IPS DF 4.7 (cell line): ENCODE results near the gene GRM5.
"Not testable (repeated sequence)": the region's sequence is repeated elsewhere in the genome, so short reads cannot be mapped to it uniquely, and the experiment has no call there.

Experiments used
- DNase-seq: peaks from one replicate; pipeline ENCODE4 v3.0.0-alpha.2; 2013; ENCODE audit warnings: low spot score; ENCODE audit errors: extremely low read depth

The GRM5 gene

DNA sequence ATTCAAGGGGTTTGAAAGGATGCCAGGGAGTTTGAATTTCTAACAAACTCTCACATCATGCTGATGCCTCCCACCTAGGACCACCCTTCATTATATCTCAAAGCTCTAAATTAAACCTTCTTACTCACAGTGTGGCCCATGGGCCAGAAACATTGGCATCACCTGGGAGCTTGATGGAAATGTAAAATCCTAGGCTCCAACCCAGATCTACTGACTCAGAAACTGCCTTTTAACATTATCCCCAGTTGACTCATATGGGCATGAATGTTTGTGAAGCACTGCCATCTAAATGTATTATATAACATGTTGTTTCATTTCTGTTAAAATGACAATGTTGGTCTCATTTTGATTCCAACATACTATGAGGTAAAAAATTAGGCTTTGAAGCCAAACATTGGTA is 90.3 kb downstream of the GRM5 start:
- not testable (repeated sequence) for DNase-seq

DNA sequence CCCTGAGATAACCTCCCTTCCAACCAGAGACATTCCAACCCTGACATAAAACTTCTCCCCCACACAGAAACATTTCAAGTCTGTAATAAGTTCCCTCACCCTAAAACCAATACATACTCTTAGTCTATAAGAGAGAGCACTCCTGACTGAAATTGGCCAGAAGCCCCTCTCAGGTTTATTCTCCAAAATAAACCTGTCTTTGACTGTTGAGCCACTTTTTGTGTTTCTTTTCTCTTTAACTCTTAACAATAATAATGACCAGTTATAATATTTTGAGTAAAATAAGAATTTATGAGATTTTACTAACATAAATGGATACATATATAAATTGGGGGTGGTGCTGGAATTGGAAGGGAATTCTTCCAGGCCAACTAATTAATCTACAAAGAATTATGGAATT is 93.6 kb downstream of the GRM5 start:
- no peak for DNase-seq

DNA sequence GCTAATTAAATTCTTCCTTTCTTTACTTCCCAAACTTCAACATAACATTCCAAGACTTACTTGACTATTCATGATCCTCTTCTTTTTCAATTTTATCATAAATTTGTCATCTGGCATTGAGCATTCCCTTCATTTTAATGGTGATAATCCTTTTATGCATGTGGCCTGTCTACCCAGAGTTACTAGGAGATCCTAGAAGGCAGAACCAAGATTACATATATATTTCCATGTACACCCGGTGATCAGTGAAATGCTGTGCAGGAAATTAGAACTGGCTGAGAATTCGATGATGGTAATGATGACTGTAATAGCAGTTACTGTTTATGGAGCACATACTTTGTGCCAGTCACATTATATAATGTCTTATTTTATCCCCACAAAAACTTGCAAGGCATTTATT is 104.2 kb downstream of the GRM5 start:
- not testable (repeated sequence) for DNase-seq

DNA sequence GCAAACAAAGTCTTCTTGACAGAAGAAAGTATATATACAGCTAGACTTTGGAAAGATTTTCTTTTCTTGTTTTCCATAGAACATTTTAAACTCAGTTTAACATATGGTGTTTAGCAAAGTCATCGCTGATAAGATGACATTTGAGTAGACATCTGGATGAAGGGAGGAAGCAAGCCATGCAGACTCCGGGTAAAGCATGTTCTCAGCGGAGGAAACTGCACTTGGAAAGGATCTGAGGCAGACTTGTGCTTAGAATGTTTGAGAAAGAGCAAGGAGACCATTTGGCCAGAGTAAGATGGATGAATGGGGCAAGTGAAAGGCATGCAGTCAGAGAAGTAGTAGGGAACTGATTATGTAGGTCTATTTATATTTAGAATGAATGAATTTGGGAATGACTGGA is 105.9 kb downstream of the GRM5 start:
- DNase-seq: not testable (repeated sequence)

DNA sequence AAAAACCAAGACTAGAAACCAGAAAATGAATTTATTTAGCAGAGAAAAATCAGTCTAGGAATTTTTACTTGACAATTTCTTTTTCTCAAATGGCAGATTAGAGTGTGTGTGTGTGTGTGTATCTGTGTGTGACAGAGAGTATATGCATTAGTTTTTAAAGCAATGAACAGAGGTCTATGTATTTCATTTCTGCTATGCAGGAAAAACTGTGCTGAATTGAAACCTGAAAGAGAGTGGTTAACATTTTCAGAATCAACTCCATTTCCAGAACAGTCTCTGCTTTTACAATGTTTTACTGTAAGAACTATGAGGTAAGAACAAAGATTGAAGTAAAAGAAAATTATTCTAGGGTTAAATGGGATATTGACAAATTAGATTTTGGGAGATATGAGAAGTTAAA is 114.8 kb downstream of the GRM5 start:
- no peak for DNase-seq

DNA sequence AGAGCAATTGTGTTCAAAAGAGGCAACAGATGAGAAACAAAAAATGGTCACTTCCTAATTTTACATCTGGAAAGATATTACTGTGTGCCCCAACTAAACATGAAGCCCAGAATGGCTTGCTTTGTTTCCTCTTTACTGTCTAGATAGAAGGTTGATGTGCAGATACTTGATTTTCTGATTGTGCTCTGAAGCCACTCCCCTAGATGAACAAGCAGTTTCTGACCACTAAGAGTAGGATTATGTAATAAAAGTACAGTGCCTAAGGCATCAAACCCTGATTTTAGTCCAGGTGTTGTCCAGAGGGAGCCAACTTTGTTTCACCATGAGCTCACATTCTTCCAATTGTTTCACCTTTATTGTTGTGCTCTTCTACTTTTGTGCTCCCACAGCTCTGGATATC is 116.9 kb downstream of the GRM5 start:
- DNase-seq: not testable (repeated sequence)

DNA sequence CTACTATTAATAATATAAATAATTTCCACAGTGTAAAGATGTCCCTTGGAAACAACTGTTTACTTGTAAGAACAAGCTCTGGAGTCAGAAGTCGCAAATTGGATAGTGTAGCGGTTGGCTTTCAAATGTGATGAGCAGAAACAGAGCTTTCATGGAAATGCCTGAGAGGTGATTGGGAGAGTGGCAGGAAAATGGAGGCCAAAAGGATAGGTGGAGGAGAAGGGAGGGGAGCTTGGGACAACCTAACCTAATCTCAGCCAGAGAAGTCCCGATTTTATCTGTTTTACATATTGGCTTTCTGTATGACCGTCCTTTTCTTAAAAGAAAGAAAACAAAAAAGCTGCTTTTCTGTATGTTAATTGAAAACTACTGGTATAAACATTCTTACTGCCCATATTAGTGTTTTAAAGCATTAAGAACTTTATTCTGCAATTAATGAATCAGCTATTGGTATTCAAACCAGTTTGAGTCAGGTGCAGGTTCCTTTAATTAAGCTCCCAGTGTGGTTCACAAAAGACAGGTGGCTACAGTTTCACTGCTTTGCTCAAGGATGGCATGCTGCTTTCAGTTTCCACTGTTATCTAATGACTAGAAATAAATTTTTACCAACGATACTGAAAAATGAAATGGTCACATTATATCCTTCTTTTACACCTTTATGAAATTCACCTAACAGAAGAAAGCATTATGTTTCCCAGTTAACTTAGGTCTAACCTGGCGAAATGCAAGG is 117.8 kb downstream of the GRM5 start:
- DNase-seq: not testable (repeated sequence)

DNA sequence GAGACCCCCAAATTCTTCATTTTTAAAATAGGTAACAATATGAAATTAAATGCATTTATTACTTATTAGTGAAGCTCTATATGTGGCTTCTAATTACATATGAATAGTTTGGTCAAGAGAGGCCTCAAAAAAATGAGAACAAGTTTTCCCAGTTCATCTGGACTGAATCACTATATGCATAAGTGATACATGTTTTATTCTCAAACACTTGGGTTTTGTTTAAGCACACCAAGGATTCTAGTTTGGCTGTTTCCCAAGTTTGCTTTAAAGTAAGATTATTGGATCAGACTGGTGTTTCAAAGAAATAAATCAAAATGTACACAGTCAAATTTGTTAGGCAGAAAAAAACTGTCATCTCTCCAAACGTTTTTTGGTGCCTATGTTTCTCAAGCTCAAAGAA is 136.1 kb downstream of the GRM5 start:
- DNase-seq: not testable (repeated sequence)

DNA sequence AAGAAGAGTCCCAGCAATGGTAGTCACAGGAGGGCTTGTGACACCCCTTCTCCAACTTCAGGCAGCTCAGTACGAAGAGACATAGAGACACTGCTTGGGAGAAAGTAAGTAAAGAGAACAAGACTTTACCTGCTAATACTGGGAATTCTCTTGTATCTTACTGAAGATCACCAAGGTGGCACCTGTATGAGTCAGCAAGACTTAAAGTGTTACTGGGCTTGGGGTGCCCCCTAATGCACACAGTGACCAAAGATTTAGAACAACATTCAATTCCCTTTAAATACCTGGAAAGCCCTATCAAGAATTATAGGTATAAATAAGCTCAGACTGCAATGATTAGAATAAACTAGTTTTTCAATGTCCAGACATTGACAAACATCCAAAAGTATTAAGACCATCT is 148.7 kb downstream of the GRM5 start:
- DNase-seq: not testable (repeated sequence)

DNA sequence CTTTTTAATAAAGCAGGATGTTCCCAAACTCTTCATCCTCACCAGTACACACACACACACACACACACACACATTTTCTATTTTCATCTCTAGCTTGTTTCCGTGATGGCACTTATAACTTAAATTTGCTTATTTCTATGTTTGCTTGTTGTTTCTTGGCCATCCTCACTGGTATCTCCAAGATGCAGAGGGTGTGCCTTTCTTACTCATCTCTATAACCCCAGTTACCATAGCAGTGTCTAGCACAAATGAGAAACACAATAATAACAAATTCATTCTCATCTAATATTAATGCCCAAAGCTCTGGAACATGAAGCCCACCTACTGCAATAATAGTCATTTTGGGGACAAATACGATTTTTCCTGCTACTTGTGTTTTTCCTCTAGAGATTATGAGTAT is 156.3 kb downstream of the GRM5 start:
- no peak for DNase-seq

DNA sequence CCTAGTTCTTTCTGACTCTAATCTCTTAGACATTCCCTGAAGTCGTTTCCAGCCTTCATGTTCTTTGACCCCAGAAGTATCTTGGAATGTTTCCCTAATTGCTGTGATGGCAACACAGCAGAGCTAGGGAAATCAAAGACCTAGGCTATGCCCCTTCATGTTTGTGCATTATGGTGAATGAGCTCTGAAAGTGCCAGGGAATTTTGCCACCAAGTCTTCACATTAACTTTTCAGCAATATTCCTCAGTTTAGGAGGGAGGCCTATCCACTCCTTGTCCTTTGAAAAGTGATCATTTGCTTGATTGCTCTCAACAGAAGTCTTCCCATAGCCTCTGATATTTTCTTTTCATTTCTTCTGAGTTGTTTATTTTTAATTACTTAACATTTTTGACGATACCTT is 164.3 kb downstream of the GRM5 start:
- DNase-seq: not testable (repeated sequence)

DNA sequence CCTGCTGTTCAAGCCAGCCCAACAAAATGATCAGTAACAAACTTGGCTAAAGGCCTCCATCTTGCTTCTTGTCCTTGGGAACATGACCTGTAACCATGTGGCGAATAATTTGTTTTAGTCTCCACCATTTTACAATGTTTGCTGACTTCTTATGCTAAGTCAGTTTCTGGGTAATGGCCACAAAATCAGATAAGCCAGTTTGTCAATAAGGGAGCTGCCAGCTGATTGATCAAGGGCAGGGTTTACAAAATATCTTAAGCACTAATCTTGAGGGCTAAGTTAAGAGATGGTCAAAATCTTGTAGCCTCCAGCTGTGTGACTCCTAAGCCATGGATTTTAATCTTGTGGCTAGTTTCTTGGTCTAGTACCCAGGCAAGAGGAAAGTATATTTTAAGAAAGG is 176.9 kb downstream of the GRM5 start:
- not testable (repeated sequence) for DNase-seq

DNA sequence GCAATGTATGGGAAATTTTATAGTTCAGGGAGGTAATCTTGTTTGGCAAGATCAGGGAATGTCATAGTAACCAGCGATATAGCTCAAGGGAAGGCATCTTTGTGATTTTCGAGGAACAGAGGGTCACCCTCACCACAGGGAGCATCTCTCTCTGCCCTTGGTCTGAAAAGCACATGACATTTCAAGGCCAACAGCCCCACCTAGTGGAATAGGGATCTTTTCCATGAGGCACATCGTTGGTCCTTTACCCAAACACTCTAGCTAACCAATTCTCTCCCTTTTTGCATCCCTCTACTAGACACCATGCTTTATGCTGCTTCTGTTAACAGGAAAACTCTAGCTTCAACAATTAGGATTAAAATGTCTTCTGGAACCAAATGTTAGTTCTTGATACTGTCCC is 179.0 kb downstream of the GRM5 start:
- DNase-seq: peak; percentile 58

DNA sequence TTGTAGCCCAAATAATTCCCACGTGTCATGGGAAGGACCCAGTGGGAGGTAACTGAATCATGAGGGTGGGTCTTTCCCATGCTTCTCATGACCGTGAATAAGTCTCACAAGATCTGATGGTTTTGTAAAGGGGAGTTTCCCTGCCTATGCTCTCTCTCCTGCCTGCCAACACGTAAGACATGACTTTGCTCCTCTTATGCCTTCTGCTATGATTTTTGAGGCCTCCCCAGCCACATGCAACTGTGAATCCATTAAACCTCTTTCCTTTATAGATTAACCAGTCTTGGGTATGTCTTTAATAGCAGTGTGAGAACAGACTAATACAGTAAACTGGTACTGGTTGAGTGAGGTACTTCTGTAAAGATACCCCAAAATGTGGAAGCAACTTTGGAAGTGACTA is 183.0 kb downstream of the GRM5 start:
- DNase-seq: not testable (repeated sequence)

DNA sequence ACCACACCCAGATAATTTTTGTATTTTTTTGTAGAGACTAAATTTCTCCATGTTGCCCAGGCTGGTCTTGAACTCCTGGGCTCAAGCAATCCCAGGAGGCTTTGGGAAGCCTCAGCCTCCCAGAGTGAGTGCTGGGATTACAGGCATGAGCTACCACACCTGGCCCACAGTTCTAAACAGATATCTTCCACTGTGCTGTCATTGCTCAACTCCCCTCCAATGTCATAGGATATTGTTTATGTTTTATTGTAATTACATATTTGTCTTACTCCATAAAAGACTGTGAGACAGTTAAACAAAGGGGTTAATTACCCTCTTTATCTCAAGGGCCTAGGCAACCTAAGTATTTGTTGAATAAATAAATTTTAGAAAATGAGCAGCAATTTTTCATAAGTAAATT is 204.2 kb downstream of the GRM5 start:
- DNase-seq: no peak

DNA sequence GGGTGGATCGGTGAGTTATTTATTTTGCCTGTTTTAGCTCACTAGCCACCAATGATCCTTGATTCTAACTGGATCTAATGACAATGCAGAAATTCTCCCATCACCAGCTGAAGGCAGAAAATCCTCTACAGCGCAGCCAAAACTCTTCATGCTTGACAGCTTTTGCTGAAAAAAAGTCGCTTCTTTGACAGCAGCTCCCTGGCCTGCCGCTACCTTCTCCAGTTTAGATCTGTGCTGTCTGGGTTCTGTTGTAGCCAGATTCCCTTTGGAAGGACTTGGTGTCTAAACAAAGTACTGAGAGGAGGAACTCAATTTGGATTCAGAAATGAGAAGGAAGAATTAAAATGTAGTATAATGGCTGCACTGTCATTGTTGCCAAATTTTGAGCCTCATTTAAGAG is 205.4 kb downstream of the GRM5 start:
- not testable (repeated sequence) for DNase-seq

DNA sequence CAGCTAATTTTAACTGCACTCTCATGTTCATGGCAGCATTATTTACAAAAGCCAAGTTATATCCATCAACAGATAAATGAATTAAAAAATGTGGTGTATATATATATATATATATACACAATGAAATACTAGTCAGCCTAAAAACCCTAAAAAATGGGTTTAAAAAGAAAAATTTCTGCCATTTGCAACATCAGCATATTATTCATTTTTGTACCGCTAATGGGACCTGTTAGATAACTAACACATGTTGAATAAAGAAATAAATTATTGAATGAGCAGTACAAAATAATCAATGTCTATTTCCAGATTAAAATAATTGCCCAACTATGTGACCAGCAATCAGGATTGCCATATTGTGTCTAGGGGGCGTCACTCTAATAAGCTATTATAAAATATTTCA is 211.8 kb downstream of the GRM5 start:
- DNase-seq: not testable (repeated sequence)

DNA sequence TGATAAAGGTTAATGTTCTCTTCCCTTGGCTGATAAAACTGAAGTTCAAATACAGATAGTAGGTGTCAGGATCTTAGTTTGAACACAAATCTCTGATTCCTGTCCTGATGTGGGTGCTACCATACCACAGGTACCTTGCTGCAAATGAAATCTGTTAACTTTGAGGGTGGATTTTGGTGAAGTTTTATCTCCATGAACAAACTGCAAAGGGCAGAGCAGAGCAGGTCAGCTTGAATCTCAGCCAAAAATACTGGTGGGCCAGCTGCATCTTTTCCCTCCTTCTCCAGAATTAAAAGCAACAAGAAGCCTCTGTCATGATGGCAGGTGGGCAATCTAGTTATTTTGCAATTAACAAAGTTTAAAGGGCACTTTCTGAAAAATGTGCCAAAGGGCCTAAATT is 214.2 kb downstream of the GRM5 start:
- not testable (repeated sequence) for DNase-seq

DNA sequence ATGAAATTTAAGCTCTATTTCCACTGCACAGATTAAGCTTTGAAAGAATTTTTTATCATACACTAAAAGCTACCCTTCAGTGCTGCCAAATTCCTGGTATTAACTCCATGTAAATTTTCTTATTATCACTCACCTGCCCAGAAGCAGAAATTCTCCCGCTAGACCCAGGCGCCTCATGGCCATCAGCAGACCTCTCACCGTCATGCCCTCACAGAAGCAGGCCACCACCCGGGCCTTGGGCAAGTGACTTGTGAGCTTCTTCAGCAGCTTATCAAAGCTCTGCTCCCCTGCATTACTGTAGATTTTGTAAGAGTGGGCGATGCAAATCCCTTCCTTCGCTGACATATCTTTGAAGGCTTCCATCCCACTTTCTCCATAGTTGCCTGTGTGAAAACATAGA is 216.0 kb downstream of the GRM5 start:
- not testable (repeated sequence) for DNase-seq

DNA sequence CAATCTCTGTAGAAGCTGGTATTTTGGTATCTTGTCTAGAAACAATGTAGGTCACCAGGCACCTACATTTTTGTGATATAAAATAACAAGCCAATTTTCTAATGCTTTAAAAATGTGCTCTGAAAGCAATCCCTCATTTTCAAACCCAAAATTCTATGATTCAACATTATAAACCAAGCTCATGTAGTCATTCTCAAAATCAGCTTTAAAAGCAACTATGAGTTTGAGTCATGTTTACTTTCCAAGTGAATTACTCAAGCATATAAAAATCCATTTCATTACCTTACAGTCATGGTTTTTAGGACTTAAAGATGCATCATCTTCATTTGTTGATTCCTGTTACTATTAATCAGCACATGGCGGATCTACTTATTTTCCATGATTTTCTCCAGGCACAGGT is 216.4 kb downstream of the GRM5 start:
- DNase-seq: no peak

DNA sequence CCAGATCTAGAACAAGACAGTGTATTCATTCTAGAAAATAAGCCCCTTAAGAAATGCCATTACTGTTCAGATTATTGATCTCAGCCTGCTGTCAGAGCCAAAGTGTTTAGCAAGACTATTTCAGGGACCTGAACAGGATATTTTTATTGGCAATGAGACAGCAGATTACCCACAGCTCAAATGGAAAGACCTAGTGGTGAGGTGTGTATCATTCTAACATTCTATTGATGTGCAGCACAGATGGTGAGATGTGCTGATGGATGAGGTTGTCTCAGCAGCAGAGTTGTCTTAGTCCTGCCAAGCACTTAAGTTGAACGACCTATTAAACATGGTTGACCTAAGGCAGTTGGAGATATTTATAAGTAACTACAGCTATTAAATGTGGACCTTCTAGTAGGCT is 219.5 kb downstream of the GRM5 start:
- not testable (repeated sequence) for DNase-seq

DNA sequence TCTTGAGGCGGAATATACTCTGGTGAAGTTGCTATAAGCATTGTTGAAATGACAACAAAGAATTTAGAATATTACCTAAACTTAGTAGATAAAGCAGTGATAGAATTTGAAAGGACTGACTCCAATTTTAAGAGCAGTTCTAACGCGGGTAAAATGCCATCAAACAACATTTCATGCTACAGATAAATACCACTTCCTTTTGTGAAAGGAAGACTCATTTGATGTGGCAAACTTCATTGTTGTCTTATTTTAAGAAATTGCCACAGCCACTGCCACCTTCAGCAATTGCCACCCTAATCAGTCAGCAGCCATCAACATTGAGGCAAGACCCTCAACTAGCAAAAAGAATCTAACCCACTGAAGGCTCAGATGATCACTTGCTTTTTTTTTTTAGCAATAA is 220.8 kb downstream of the GRM5 start:
- DNase-seq: not testable (repeated sequence)

DNA sequence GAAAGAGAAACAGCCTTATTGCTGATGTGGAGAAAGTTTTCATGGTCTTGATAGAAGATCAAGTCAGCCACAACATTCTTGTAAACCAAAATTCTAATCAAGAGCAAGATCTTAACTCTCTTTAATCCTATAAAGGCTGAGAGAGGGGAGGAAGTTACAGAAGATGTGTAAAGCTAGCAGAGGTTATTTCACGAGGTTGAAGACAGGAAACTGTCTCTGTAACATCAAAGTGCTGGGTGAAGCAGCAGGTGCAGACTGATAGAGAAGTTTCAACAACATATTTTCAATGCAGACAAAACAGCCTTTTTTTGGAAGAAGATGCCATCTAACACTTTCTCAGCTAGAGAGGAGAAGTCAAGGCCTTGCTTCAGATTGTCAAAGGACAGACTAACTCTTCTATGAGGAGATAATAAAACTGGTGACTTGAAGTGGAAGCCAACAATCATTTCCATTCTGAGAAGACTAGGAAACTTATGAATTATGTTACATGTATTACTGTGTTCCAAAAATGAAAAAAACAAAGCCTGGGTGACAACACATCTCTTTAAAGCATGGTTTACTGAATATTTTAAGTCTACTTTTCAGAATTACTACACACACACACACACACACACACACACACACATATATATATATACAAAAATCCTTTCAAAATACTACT is 221.9 kb downstream of the GRM5 start:
- DNase-seq: not testable (repeated sequence)
